Choroid plexus epithelial cell (primary cell): ENCODE measurements around the gene CCM2.

ENCODE experiments used
- DNase-seq: peaks from one replicate; pipeline ENCODE4 v3.0.0-alpha.2; 2010; ENCODE audit warnings: low read depth
- H3K4me3 ChIP-seq: 2 replicates; pipeline ENCODE4 v1.5.1; 2011; ENCODE audit warnings: low read depth, mild to moderate bottlenecking, control low read depth, low read length, moderate library complexity
- TF ChIP-seq, protein P1 (sequence below): conservative IDR thresholded peaks from 2 replicates; pipeline ENCODE4 v1.5.1; 2011; ENCODE audit warnings: low read depth, mild to moderate bottlenecking, control low read depth, inconsistent platforms, low read length, moderate library complexity

The CCM2 gene

GRCh38 chr7:44998153-44998871 lies 1.7 kb upstream of the CCM2 start:
- TF ChIP-seq, protein P1, sequence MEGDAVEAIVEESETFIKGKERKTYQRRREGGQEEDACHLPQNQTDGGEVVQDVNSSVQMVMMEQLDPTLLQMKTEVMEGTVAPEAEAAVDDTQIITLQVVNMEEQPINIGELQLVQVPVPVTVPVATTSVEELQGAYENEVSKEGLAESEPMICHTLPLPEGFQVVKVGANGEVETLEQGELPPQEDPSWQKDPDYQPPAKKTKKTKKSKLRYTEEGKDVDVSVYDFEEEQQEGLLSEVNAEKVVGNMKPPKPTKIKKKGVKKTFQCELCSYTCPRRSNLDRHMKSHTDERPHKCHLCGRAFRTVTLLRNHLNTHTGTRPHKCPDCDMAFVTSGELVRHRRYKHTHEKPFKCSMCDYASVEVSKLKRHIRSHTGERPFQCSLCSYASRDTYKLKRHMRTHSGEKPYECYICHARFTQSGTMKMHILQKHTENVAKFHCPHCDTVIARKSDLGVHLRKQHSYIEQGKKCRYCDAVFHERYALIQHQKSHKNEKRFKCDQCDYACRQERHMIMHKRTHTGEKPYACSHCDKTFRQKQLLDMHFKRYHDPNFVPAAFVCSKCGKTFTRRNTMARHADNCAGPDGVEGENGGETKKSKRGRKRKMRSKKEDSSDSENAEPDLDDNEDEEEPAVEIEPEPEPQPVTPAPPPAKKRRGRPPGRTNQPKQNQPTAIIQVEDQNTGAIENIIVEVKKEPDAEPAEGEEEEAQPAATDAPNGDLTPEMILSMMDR: no peak
- no peak for DNase-seq
- H3K4me3 ChIP-seq: no peak overlapping the region

GRCh38 chr7:44999245-45000092 lies 532 bp upstream of the CCM2 start:
- TF ChIP-seq, protein P1: peak; percentile 12
- peak overlapping the region; percentile 67 for H3K4me3 ChIP-seq
- peak; percentile 100 for DNase-seq

- peak overlapping the region; percentile 73 for H3K4me3 ChIP-seq
- DNase-seq: no peak
- TF ChIP-seq, protein P1: no peak
These were observed 1.2 kb downstream of the CCM2 start for GRCh38 chr7:45001138-45001694.

DNA sequence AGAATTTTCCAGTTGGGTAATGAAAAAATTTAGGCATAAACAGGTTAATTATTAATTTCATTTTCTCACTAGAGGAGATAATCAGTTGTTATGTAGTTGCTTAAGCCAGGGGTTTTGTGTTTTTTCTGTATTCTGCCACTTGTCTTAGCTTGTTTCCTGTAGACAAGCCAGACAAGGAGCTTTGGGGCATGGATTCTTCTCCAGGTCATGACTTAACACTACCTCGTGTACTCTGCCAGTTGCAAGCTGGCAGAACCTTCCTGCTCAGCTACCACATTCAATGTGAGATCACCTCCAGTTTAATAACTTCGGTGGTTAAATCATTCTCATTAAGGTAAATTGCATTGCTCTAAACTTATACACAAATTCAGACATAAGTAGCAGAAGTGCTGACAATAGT lies 1.8 kb downstream of the CCM2 start:
- no peak for DNase-seq
- TF ChIP-seq, protein P1: no peak
- no peak overlapping the region for H3K4me3 ChIP-seq

DNA sequence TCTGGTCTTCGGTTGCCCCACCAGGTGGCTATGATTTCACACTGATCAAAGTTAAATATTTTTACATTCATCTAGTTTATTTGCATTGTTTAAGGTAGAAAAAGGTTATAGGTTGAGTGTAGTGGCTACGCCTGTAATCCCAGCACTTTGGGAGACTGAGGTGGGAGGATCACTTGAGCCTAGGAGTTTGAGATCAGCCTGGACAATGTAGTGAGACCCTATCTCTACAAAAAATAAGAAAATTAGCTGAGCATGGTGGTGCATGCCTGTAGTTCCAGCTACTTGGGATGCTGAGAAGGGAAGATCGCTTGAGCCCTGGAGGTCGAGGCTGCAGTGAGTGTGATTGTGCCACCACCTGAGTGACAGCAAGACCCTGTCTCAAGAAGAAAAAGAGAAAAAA lies 3.8 kb downstream of the CCM2 start:
- TF ChIP-seq, protein P1: no peak
- no peak for DNase-seq
- H3K4me3 ChIP-seq: no peak overlapping the region

DNA sequence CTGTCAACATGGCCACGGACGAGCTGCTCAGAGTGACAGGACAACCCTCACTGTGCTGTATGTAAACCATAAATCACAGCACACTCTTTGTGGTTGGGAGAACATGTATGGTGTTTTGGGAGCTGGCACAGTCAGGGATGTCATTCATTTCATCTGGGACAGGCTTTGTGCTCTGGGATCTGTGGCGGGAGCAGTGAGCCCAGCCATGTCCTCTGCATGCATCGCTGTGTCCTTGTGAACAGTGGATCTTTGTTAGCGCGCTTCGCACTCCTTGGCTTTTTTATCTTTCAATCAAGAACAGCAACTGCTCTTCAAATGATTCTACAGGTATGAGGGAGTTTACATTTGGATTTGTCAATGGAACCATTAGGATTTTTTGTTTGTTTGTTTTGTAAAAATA lies 7.1 kb downstream of the CCM2 start:
- DNase-seq: no peak
- TF ChIP-seq, protein P1: no peak
- H3K4me3 ChIP-seq: no peak overlapping the region
